ENCODE data around the gene GNRHR. TPM values are rescaled to one million over a fixed set of nuclear protein-coding genes. Genes with fewer than 3 reads are reported as not detected.
"Not testable (repeated sequence)": the region's sequence is repeated elsewhere in the genome, so short reads cannot be mapped to it uniquely, and the experiment has no call there.

GNRHR gene
- total and polyA plus RNA-seq, 2 of the 4 experiments (the other 2 are of a cell fraction): not detected

GRCh38 chr4:67756991-67757390 lies 2.8 kb upstream of the GNRHR start:
- ATAC-seq (ENCODE audit: low read depth); H3K9ac ChIP-seq (ENCODE audit: low read depth, low read length); BruUV-seq (replicated peaks); H4K20me1 ChIP-seq (ENCODE audit: insufficient read depth, low read length); H2BK15ac ChIP-seq (ENCODE audit: low read depth, low read length); H3K56ac ChIP-seq (ENCODE audit: extremely low read depth, insufficient read depth, low read length); H3K9me3 ChIP-seq (ENCODE audit: control insufficient read depth, insufficient read depth, low read length); DNase-seq; H2BK5ac ChIP-seq (ENCODE audit: low read depth, low read length, poor library complexity, severe bottlenecking); H3K14ac ChIP-seq (replicated peaks; ENCODE audit: low read depth, low read length); H2AFZ ChIP-seq (replicated peaks; ENCODE audit: low read length, poor library complexity); H4K5ac ChIP-seq (ENCODE audit: low read depth, low read length); POLR2A ChIA-PET (ENCODE audit: unreplicated experiment); H3K23ac ChIP-seq (ENCODE audit: low read depth, low read length); H3K79me1 ChIP-seq (ENCODE audit: low read depth in 1 of 2, low read length in 2 of 2); H2BK20ac ChIP-seq (ENCODE audit: low read depth, low read length); H3K27ac ChIP-seq (ENCODE audit: insufficient read depth, low read length); H3K4ac ChIP-seq (ENCODE audit: low read depth, low read length); H2AK9ac ChIP-seq (replicated peaks; ENCODE audit: low read depth, low read length, poor library complexity); H2BK120ac ChIP-seq (ENCODE audit: low read depth, low read length); H3K27me3 ChIP-seq (ENCODE audit: control insufficient read depth, insufficient read depth, low read length); H3K4me2 ChIP-seq (ENCODE audit: low read depth, low read length); H3K18ac ChIP-seq (ENCODE audit: low read depth, low read length); dilution Hi-C loops (cut with HindIII; ENCODE audit: low sequenced_read_pairs, unreplicated experiment); H4K8ac ChIP-seq (ENCODE audit: low read depth in 2 of 2, low read length in 2 of 2); H3K36me3 ChIP-seq (ENCODE audit: control insufficient read depth, insufficient read depth, low read length); intact Hi-C loops (cut with micrococcal nuclease); H2AK5ac ChIP-seq (ENCODE audit: low read depth, low read length); H3K4me1 ChIP-seq (ENCODE audit: control insufficient read depth, insufficient read depth, low read length); H4K91ac ChIP-seq (ENCODE audit: insufficient read depth, low read depth, low read length); H3K4me3 ChIP-seq (ENCODE audit: insufficient read depth, low read depth, low read length); in situ Hi-C loops (cut with MboI; ENCODE audit: low sequenced_read_pairs); H3K9me1 ChIP-seq (ENCODE audit: insufficient read depth, low read length): not testable (repeated sequence)
- 90% methylated on average over 2 of the region's 6 CpGs; no CpG with 5 or more reads in 1 of the 2 experiments for WGBS, 2 experiments (ENCODE audit: extremely low coverage in 2 of 2, insufficient read length in 1 of 2)
- CTCF ChIA-PET: interaction anchor here (0.8 kb wide), 1 partner anchor 16 kb away, joined by 9 read pairs; no protein-coding TSS in a partner anchor

Data from IMR-90 (cell line).